Measurements from ENCODE around the gene ADAMTS6. TPM values are rescaled to one million over a fixed set of nuclear protein-coding genes. Genes with fewer than 3 reads are reported as not detected.

ADAMTS6 gene
- total and polyA plus RNA-seq, 4 experiments from 2014 or later, result 0.14 to 1.8 (median 0.89) TPM; not detected in 1

DNA sequence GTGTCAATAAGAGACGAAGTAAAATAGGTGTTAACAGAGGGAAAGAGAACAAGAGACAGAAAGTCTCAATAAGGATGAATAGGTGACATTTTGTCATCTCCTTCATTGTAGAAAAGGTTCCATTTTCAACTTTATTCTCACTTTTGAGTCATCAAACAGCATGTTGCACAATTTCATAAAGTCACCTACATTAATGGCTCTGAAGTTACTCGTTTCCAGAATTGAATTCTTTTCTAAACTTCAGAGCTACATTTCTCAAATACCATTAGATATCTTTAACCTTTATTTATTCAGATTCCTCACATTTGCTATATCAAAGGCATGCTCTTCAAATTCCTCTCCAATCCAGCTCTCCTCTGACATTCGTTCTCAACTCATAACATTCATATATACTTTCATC lies 13.1 kb downstream of the ADAMTS6 start:
- Histone ChIP-seq H3K27me3 (ENCODE audit: insufficient read depth, low read length) (no peaks in the 10 kb centered on the region), H3K4me3 (ENCODE audit: low read length in 2 of 2) (no peak overlapping the region), H3K9me3 (ENCODE audit: control insufficient read depth in 1 of 2, low read length in 2 of 2) (no peaks in the 10 kb centered on the region), H3K4me1 (ENCODE audit: insufficient read depth, low read length) (no peaks in the 10 kb centered on the region), H3K36me3 (ENCODE audit: insufficient read depth, low read length) (no peaks in the 10 kb centered on the region), H3K27ac (ENCODE audit: low read depth, low read length) (no peak overlapping the region)
- H3K9me3 Mint-ChIP-seq, result no peaks in the 10 kb centered on the region
- intact Hi-C loops (cut with micrococcal nuclease), result no loop called here
- H3K27me3 Mint-ChIP-seq, result peaks cover 0 to 3% of the 10 kb centered on the region in 2 donors
- ChIA-PET CTCF (ENCODE audit: partially characterized antibody) (no interaction called here), POLR2A (ENCODE audit: partially characterized antibody) (no interaction called here)
- no peak for DNase-seq
- H3K4me1 Mint-ChIP-seq, result no peaks in the 10 kb centered on the region
- no peak overlapping the region for H3K4me3 Mint-ChIP-seq
- H3K36me3 Mint-ChIP-seq, result no peaks in the 10 kb centered on the region
- H3K27ac Mint-ChIP-seq, result no peak overlapping the region

DNA sequence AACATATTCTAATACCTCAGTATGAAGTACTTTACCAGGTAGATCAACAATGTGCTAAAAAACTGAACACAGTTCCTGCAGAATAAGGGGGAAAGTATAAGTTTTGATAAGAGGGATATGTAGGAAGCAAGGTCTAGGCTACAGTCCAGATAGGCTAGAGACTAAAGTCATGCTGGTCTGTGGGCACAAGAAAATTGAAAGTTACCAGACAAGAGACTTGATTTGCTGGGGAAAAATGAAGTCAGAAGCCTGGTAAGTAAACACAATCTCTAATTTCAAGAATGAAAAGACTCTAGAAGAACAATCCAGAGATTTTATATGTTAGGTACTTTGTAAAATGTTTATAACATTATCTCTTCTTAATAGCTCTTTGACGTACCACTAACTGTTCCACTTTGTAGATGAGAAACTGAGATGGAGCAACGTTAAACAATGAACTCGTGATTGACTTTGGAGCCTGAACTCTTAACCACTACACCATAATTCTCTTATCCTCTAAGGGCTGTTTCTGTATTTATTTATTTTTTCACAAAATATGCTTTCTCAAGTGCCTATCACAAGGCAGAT lies 19.5 kb downstream of the ADAMTS6 start:
- H3K9me3 ChIP-seq (ENCODE audit: control insufficient read depth in 1 of 2, low read length in 2 of 2), result no peaks in the 10 kb centered on the region
- Mint-ChIP-seq H3K9me3 (no peaks in the 10 kb centered on the region), H3K4me3 (no peak overlapping the region), H3K36me3 (no peaks in the 10 kb centered on the region), H3K4me1 (no peaks in the 10 kb centered on the region), H3K27me3 (peaks cover 0 to 3% of the 10 kb centered on the region in 2 donors), H3K27ac (no peak overlapping the region)
- no peaks in the 10 kb centered on the region for H3K27me3 ChIP-seq (ENCODE audit: insufficient read depth, low read length)
- intact Hi-C loops (cut with micrococcal nuclease), result no loop called here
- H3K36me3 ChIP-seq (ENCODE audit: insufficient read depth, low read length), result no peaks in the 10 kb centered on the region
- H3K4me1 ChIP-seq (ENCODE audit: insufficient read depth, low read length), result no peaks in the 10 kb centered on the region
- H3K4me3 ChIP-seq (ENCODE audit: low read length in 2 of 2), result no peak overlapping the region
- POLR2A ChIA-PET (ENCODE audit: partially characterized antibody), result no interaction called here
- no peak for DNase-seq
- CTCF ChIA-PET (ENCODE audit: partially characterized antibody), result no interaction called here
- H3K27ac ChIP-seq (ENCODE audit: low read depth, low read length), result no peak overlapping the region

DNA sequence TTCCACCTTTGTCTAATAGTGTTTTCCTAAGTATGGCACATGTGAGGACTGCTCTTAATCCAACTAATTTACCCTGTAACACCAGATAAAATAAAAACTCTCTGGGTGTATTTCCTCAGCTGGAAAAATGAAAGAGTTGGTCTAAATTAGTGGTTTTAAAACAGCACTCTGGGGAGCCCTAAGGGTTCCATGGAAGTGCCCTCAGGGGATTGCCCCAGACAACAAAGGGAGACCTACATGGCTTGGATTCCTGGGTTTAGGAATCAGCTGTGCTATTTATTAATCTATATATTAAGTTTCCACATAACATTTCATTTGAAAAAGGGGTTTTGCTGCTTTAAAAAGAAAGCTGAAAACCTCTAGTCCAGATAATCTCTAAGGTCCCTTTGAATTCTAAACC lies 20.2 kb downstream of the ADAMTS6 start:
- Histone ChIP-seq H3K27ac (ENCODE audit: low read depth, low read length) (no peak overlapping the region), H3K4me1 (ENCODE audit: insufficient read depth, low read length) (no peaks in the 10 kb centered on the region), H3K27me3 (ENCODE audit: insufficient read depth, low read length) (no peaks in the 10 kb centered on the region), H3K36me3 (ENCODE audit: insufficient read depth, low read length) (no peaks in the 10 kb centered on the region), H3K4me3 (ENCODE audit: low read length in 2 of 2) (no peak overlapping the region), H3K9me3 (ENCODE audit: control insufficient read depth in 1 of 2, low read length in 2 of 2) (no peaks in the 10 kb centered on the region)
- no peak for DNase-seq
- Mint-ChIP-seq H3K27ac (no peak overlapping the region), H3K4me1 (no peaks in the 10 kb centered on the region), H3K9me3 (no peaks in the 10 kb centered on the region), H3K4me3 (no peak overlapping the region), H3K36me3 (no peaks in the 10 kb centered on the region), H3K27me3 (peaks cover 2 to 4% of the 10 kb centered on the region in 2 donors)
- POLR2A ChIA-PET (ENCODE audit: partially characterized antibody), result no interaction called here
- CTCF ChIA-PET (ENCODE audit: partially characterized antibody), result no interaction called here
- intact Hi-C loops (cut with micrococcal nuclease), result no loop called here

GRCh38 chr5:65459995-65460394 lies 21.7 kb downstream of the ADAMTS6 start:
- H3K9me3 ChIP-seq (ENCODE audit: control insufficient read depth in 1 of 2, low read length in 2 of 2), result no peaks in the 10 kb centered on the region
- no peak overlapping the region for H3K27ac ChIP-seq (ENCODE audit: low read depth, low read length)
- POLR2A ChIA-PET (ENCODE audit: partially characterized antibody), result no interaction called here
- Mint-ChIP-seq H3K36me3 (no peaks in the 10 kb centered on the region), H3K9me3 (no peaks in the 10 kb centered on the region), H3K27ac (no peak overlapping the region), H3K4me1 (no peaks in the 10 kb centered on the region), H3K27me3 (peaks cover 2 to 4% of the 10 kb centered on the region in 2 donors), H3K4me3 (no peak overlapping the region)
- DNase-seq, result no peak
- intact Hi-C loops (cut with micrococcal nuclease), result no loop called here
- no peaks in the 10 kb centered on the region for H3K27me3 ChIP-seq (ENCODE audit: insufficient read depth, low read length)
- CTCF ChIA-PET (ENCODE audit: partially characterized antibody), result interaction anchor here (1.0 to 1.8 kb wide), 2 partner anchors 16 to 23 kb away, joined by 5 to 6 read pairs; partner anchors contain the start of gene ADAMTS6
- no peak overlapping the region for H3K4me3 ChIP-seq (ENCODE audit: low read length in 2 of 2)
- no peaks in the 10 kb centered on the region for H3K36me3 ChIP-seq (ENCODE audit: insufficient read depth, low read length)
- no peaks in the 10 kb centered on the region for H3K4me1 ChIP-seq (ENCODE audit: insufficient read depth, low read length)

GRCh38 chr5:65455064-65455463 lies 26.7 kb downstream of the ADAMTS6 start:
- Mint-ChIP-seq H3K36me3 (no peaks in the 10 kb centered on the region), H3K27me3 (peaks cover 0 to 4% of the 10 kb centered on the region in 2 donors), H3K27ac (no peak overlapping the region), H3K9me3 (no peaks in the 10 kb centered on the region), H3K4me1 (no peaks in the 10 kb centered on the region), H3K4me3 (no peak overlapping the region)
- POLR2A ChIA-PET (ENCODE audit: partially characterized antibody), result no interaction called here
- H3K9me3 ChIP-seq (ENCODE audit: control insufficient read depth in 1 of 2, low read length in 2 of 2), result no peaks in the 10 kb centered on the region
- no peak for DNase-seq
- intact Hi-C loops (cut with micrococcal nuclease), result no loop called here
- no peaks in the 10 kb centered on the region for H3K27me3 ChIP-seq (ENCODE audit: insufficient read depth, low read length)
- no peak overlapping the region for H3K27ac ChIP-seq (ENCODE audit: low read depth, low read length)
- no peaks in the 10 kb centered on the region for H3K36me3 ChIP-seq (ENCODE audit: insufficient read depth, low read length)
- H3K4me1 ChIP-seq (ENCODE audit: insufficient read depth, low read length), result no peaks in the 10 kb centered on the region
- no peak overlapping the region for H3K4me3 ChIP-seq (ENCODE audit: low read length in 2 of 2)
- CTCF ChIA-PET (ENCODE audit: partially characterized antibody), result no interaction called here

GRCh38 chr5:65451436-65451835 lies 30.3 kb downstream of the ADAMTS6 start:
- no peak overlapping the region for H3K27ac ChIP-seq (ENCODE audit: low read depth, low read length)
- H3K4me1 Mint-ChIP-seq, result no peaks in the 10 kb centered on the region
- ChIA-PET POLR2A (ENCODE audit: partially characterized antibody) (no interaction called here), CTCF (ENCODE audit: partially characterized antibody) (no interaction called here)
- no peaks in the 10 kb centered on the region for H3K4me1 ChIP-seq (ENCODE audit: insufficient read depth, low read length)
- no peak overlapping the region for H3K4me3 Mint-ChIP-seq
- DNase-seq, result no peak
- no peaks in the 10 kb centered on the region for H3K9me3 Mint-ChIP-seq
- no peaks in the 10 kb centered on the region for H3K36me3 Mint-ChIP-seq
- H3K27me3 Mint-ChIP-seq, result no peaks in the 10 kb centered on the region
- no peak overlapping the region for H3K27ac Mint-ChIP-seq
- no peaks in the 10 kb centered on the region for H3K27me3 ChIP-seq (ENCODE audit: insufficient read depth, low read length)
- H3K36me3 ChIP-seq (ENCODE audit: insufficient read depth, low read length), result no peaks in the 10 kb centered on the region
- H3K9me3 ChIP-seq (ENCODE audit: control insufficient read depth in 1 of 2, low read length in 2 of 2), result no peaks in the 10 kb centered on the region
- no peak overlapping the region for H3K4me3 ChIP-seq (ENCODE audit: low read length in 2 of 2)
- intact Hi-C loops (cut with micrococcal nuclease), result no loop called here

GRCh38 chr5:65446682-65447081 lies 35.0 kb downstream of the ADAMTS6 start:
- CTCF ChIA-PET (ENCODE audit: partially characterized antibody), result no interaction called here
- intact Hi-C loops (cut with micrococcal nuclease), result no loop called here
- Histone ChIP-seq H3K27me3 (ENCODE audit: insufficient read depth, low read length) (no peaks in the 10 kb centered on the region), H3K4me3 (ENCODE audit: low read length in 2 of 2) (no peak overlapping the region), H3K4me1 (ENCODE audit: insufficient read depth, low read length) (no peaks in the 10 kb centered on the region), H3K27ac (ENCODE audit: low read depth, low read length) (no peak overlapping the region), H3K9me3 (ENCODE audit: control insufficient read depth in 1 of 2, low read length in 2 of 2) (no peaks in the 10 kb centered on the region), H3K36me3 (ENCODE audit: insufficient read depth, low read length) (no peaks in the 10 kb centered on the region)
- POLR2A ChIA-PET (ENCODE audit: partially characterized antibody), result no interaction called here
- no peak for DNase-seq
- no peak overlapping the region for H3K4me3 Mint-ChIP-seq
- no peak overlapping the region for H3K27ac Mint-ChIP-seq
- no peaks in the 10 kb centered on the region for H3K36me3 Mint-ChIP-seq
- H3K9me3 Mint-ChIP-seq, result peaks cover 0 to 3% (median 0%) of the 10 kb centered on the region in 8 donors
- no peaks in the 10 kb centered on the region for H3K4me1 Mint-ChIP-seq
- H3K27me3 Mint-ChIP-seq, result no peaks in the 10 kb centered on the region

DNA sequence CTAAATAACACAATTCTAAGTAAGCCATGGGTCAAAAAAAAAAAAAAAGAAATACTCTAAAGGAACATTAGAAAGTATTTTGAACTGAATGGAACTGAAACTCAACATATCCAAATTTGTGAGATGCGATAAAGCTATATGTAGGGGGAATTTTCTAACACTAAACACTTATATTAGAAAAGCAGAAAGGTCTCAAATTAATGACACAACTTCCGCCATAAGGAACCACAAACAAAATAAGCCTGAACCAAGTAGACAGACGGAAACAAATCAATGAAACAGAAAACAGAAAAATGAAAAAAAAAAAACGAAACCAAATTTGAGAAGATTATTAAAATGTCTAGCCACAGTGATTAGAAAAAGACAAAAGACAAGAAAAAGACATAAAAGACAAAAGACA lies 39.9 kb downstream of the ADAMTS6 start:
- H3K9me3 ChIP-seq (ENCODE audit: control insufficient read depth in 1 of 2, low read length in 2 of 2), result no peaks in the 10 kb centered on the region
- Mint-ChIP-seq H3K4me3 (no peak overlapping the region), H3K9me3 (peaks cover 0 to 3% (median under 1%) of the 10 kb centered on the region in 8 donors), H3K36me3 (no peaks in the 10 kb centered on the region), H3K27me3 (no peaks in the 10 kb centered on the region), H3K4me1 (no peaks in the 10 kb centered on the region), H3K27ac (no peak overlapping the region)
- no peaks in the 10 kb centered on the region for H3K36me3 ChIP-seq (ENCODE audit: insufficient read depth, low read length)
- no peak overlapping the region for H3K4me3 ChIP-seq (ENCODE audit: low read length in 2 of 2)
- intact Hi-C loops (cut with micrococcal nuclease), result no loop called here
- CTCF ChIA-PET (ENCODE audit: partially characterized antibody), result no interaction called here
- POLR2A ChIA-PET (ENCODE audit: partially characterized antibody), result no interaction called here
- H3K4me1 ChIP-seq (ENCODE audit: insufficient read depth, low read length), result no peaks in the 10 kb centered on the region
- no peaks in the 10 kb centered on the region for H3K27me3 ChIP-seq (ENCODE audit: insufficient read depth, low read length)
- DNase-seq, result no peak
- no peak overlapping the region for H3K27ac ChIP-seq (ENCODE audit: low read depth, low read length)

Data from CD4-positive, alpha-beta memory T cell (primary cell).